OCI-M2 (cell line): ENCODE measurements around the gene RNF214.
"Not testable (repeated sequence)": the region's sequence is repeated elsewhere in the genome, so short reads cannot be mapped to it uniquely, and the experiment has no call there.

Experiments used
- DNase-seq: peaks from one replicate; lab custom pipeline; 2025; ENCODE audit not compliant: unreplicated experiment; lab: John Stamatoyannopoulos, UW

The RNF214 gene

GRCh38 chr11:117229931-117230285 lies 2.6 kb upstream of the RNF214 start:
- DNase-seq, result no peak

GRCh38 chr11:117230286-117230961 lies 2.0 kb upstream of the RNF214 start:
- no peak for DNase-seq

- DNase-seq, result no peak
These were observed 1.3 kb upstream of the RNF214 start for GRCh38 chr11:117230999-117231841.

- no peak for DNase-seq
These were observed 704 bp upstream of the RNF214 start, which contains the start of gene PCSK7 for GRCh38 chr11:117231842-117232091. Gene PCSK7, minus strand, starts transcription at chr11:117232073. Its CDS starts 2,229 bp downstream, at chr11:117229844.

GRCh38 chr11:117232911-117233409 lies 489 bp downstream of the RNF214 start:
- no peak for DNase-seq

GRCh38 chr11:117238221-117238620 lies 5.8 kb downstream of the RNF214 start:
- no peak for DNase-seq

- no peak for DNase-seq
These were observed 6.8 kb downstream of the RNF214 start for GRCh38 chr11:117239295-117239694.

- DNase-seq, result no peak
These were observed 15.9 kb downstream of the RNF214 start for GRCh38 chr11:117248341-117248740.

GRCh38 chr11:117249571-117249970 lies 17.1 kb downstream of the RNF214 start:
- no peak for DNase-seq

GRCh38 chr11:117251506-117251905 lies 19.0 kb downstream of the RNF214 start:
- DNase-seq, result no peak

- DNase-seq, result no peak
These were observed 23.5 kb downstream of the RNF214 start for GRCh38 chr11:117255966-117256365.

- DNase-seq, result no peak
These were observed 24.1 kb downstream of the RNF214 start for GRCh38 chr11:117256573-117256972.

GRCh38 chr11:117258576-117258975 lies 26.1 kb downstream of the RNF214 start:
- DNase-seq, result no peak

GRCh38 chr11:117259417-117259816 lies 26.9 kb downstream of the RNF214 start:
- no peak for DNase-seq

- DNase-seq, result not testable (repeated sequence)
These were observed 32.3 kb downstream of the RNF214 start for GRCh38 chr11:117264624-117265323.

- no peak for DNase-seq
These were observed 33.3 kb downstream of the RNF214 start for GRCh38 chr11:117265745-117266144.

GRCh38 chr11:117269856-117270255 lies 37.4 kb downstream of the RNF214 start:
- no peak for DNase-seq

- no peak for DNase-seq
These were observed 38.7 kb downstream of the RNF214 start for GRCh38 chr11:117271208-117271607.

- not testable (repeated sequence) for DNase-seq
These were observed 39.7 kb downstream of the RNF214 start for GRCh38 chr11:117272175-117272574.

GRCh38 chr11:117273550-117274289 lies 41.2 kb downstream of the RNF214 start:
- no peak for DNase-seq

- DNase-seq, result no peak
These were observed 45.9 kb downstream of the RNF214 start for GRCh38 chr11:117278347-117278746.
